ENCODE data around the gene FOXC2.

FOXC2 gene

GRCh38 chr16:86558355-86559193 is 8.1 kb upstream of the FOXC2 start:
- no peak for DNase-seq

DNA sequence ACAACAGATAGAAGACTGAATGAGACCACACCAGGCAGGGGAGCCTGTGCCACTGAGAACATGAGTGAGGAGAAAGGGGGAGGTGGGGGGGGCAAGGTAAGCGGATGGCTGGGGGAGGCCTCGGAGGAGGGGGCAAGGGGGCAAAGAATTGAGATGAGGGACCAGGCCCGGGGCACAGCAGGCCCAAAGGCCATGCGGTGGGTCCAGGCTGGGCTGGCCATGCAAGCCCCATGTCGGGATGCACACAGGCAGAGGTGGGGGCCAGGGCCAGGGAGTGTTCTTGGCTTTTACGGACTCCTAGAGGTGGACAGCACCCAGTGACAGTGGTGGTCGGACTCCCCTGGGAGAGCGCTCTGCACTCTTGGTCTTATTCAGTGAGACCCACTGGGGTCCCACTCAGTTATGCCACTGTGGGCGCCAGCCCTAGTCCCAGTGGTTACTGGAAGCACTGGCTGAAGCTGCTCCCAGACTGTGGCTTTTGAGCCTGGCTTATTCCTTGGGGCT is 6.8 kb upstream of the FOXC2 start:
- no peak for DNase-seq

GRCh38 chr16:86562356-86562755 is 4.3 kb upstream of the FOXC2 start:
- no peak for DNase-seq

DNA sequence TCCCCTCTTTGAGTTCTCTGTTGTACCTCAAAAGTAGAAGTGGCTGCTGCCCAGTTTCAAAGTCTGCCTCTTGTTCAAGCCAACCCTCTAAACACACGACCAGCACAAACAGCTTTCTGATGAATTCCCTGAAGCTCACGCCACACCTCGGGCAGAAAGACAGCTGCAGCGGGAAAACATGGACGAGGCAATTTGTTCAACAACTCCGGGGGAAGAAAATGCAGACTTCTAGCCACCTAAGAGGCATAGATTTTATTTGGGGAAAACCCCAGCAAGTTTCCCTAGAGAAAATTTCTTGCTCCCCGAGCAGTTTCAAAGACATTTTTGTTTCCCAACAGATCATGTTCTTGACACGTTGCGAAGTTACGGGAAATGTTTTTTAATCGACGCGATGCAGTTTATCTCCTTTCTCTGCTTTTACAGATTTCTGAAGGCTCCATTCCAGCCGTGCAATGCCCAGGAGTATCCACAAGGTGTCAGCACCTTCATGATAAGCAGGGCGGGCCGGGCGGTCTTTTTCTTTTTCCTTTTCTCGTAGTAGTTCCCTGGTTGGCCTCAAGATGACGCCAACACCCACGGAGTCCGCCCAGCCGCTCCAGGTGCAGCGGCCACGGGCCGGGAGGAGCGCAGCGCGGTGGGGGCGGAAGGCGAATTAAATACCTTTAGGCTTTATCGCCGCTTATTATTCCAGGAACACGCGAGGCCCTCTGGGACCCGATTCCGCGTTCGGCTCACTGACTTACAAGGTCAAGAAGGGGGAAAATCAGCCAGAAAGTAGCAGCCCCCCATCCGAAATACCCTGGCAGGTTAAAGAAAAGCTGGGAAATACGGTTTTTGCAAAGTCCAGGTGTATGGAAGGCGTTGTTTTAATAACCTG is 2.9 kb upstream of the FOXC2 start:
- peak; percentile 62 for DNase-seq

GRCh38 chr16:86565181-86565631 is 1.4 kb upstream of the FOXC2 start:
- no peak for DNase-seq

GRCh38 chr16:86565644-86566511 is 751 bp upstream of the FOXC2 start:
- no peak for DNase-seq

GRCh38 chr16:86566966-86567700 is 504 bp downstream of the FOXC2 start:
- no peak for DNase-seq

GRCh38 chr16:86567701-86568581 is 1.3 kb downstream of the FOXC2 start:
- no peak for DNase-seq

GRCh38 chr16:86568677-86569623 is 2.3 kb downstream of the FOXC2 start:
- DNase-seq: no peak

DNA sequence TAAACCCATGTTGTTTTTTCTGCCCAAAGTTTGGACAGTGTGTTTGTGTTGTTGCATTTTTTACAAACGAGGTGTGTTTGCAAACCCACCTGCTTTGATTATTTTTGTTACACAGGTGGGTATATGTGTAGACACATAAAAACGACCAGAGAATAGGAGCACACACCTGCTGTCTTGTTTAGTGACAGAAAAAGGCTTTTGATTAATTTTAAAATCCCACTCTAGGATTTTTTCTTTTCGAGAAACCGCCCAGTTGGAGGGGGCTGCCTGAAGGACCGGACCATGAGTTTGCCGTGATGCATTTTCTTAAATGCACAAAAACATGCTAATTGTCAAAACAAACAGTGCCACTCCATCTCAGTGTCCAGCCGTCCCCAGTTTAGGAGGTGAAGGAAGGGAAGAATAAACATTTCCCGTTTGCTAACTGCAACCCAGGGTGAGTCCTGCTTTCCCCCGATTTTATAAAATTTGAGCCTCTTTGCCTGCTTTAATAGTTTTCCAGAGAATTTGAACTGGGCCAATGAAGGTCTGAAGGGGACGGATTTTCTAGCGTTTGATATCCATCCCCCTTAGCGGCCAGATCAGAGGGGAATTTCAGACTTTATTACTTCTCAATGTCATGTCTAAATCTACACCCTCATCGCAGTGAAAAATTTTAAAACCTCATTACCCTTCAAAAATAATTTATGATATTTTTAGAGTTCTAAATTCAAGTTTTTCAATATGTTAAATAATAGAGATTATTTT is 3.2 kb downstream of the FOXC2 start:
- DNase-seq: no peak

GRCh38 chr16:86570558-86571529 is 4.2 kb downstream of the FOXC2 start:
- no peak for DNase-seq

GRCh38 chr16:86571530-86571915 is 4.9 kb downstream of the FOXC2 start:
- DNase-seq: no peak

DNA sequence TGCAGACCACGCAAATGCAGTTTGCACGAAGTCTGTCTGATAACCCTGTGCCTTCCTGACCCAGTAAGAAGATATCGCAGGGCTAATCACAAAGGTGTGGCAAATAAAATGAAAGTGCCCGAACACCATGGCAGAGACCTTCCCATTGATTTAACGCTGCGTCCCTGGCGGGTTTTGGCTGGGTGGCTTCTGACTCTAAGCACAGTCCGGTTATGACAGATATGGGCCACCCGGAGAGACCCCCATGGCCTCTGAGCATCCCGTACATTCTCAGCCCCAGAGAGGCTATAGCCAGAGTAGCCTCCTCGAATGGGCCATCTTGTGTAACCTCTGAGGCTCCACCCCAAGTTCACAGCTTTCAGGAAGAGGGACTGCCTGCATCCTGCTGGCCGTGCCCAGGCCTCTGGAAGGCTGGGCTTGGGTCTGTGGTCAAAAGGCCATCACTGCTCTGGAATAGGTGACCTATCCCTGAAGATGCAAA is 5.5 kb downstream of the FOXC2 start:
- no peak for DNase-seq

DNA sequence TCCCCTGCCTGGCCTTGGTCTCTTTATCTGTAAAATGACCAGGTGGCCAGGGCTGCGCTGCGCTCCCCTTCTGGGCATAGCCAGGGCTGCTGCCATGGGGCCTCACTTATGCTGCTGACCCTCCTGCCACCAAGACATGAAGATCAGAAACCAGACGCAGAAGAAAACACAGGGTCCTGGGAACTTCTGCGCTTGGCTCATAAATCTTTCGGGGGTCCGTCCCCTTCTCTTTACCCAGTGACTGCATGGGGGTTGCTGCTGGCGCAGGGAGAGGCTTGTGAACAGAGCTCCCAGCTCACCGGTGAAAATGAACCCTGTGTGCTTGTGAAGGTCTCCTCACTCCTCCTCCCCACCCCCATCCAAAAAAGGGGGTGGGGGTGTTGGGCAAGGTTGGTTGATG is 6.0 kb downstream of the FOXC2 start:
- DNase-seq: no peak

GRCh38 chr16:86573215-86573614 is 6.6 kb downstream of the FOXC2 start:
- DNase-seq: no peak

GRCh38 chr16:86573646-86574508 is 7.2 kb downstream of the FOXC2 start:
- no peak for DNase-seq

- no peak for DNase-seq
Measured at GRCh38 chr16:86574646-86575045, 8.0 kb downstream of the FOXC2 start.

Data from NCI-H774 (cell line).